CD4-positive, alpha-beta T cell treated with Interleukin-21 for 1 hour (primary cell): ENCODE measurements around the gene SMYD5.
"Not testable (repeated sequence)": the region's sequence is repeated elsewhere in the genome, so short reads cannot be mapped to it uniquely, and the experiment has no call there.

ENCODE experiments used
- DNase-seq: peaks from one replicate; pipeline ENCODE4 v3.0.0-alpha.2; 2020

The SMYD5 gene

DNA sequence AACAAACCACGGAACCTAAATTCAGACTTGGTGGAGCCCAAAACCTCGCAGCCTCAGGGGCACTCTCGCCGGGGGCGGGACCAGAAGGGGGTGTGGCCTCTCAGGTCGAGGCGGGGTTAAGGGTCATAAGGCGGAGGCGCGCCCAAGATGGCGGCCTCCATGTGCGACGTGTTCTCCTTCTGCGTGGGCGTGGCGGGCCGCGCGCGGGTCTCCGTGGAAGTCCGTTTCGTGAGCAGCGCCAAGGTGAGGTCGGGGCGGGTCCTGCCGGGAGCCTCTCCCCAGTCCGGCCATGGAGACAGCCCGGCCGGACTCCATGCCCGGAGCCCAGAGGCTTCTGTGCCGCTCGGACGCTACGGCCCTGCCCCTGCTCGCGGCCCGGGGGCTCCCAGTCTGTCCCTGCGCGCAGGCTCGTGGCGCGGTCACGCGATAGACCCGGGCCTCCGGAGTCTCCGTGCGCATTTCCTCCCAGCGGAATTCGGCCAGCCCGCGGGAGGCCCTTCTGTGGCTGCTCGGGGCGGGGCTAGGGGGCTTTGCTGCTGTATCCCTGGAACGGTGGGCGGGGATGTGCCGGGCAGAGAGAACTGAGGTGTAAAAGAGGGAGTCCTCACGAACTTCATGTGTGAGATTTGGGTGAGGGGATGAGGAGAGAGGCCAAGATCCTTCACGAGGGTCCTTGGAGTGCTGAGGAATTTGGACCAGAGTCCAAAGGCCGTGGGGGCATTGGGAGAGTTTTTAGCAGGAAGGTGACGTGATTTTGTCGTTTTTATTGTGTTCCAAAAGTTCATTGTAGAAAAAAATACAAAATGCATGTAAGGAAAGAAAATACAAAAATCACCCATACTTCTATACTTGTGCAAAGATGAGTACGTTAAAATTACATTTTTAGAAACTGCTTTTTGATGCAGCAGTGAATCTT is at the start of gene SMYD5:
Gene SMYD5 (plus strand): TSS at position 126 of the 916 bp plus-strand sequence. CDS start 22 bp downstream, at position 148.
- peak; percentile 92 for DNase-seq

DNA sequence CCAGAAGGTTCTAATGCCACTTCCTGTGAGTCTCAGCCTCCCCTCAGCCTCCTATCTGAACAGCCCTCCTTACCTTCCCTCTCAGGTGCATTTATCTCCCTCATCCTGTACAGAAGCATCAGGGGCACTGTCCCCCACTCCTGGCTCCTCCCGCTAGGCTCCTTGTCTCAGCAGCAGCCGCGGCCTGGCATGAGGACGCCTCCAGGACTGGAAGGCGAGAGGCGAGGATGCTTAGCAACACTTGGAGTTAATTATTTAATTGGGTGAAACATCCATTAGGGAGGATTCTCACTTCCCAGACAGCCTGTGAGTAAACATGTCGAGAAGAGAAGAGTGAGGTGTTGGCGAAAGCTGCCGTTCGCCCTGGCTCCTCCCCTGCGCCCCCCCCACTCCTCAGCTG is 48.1 kb upstream of the SMYD5 start:
- DNase-seq = not testable (repeated sequence)

DNA sequence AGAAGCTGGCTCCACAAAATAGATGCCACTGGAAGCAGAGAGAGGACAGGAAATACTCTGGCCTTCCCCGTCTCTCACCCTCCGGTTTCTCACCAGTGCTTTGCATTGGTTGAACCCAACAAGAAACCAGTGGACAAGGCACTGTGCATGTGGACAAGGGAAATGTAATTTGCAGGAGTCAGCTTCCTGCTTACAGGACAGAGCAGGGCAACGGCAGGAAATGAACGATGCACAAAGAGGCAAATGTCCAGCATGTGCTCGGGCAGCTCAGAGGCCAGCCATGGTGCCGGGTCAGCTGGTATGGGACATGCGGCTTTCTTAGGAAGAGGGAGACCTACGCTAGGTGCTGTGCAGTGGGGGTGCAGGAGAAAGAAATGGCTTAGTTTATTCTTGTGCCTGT is 47.2 kb upstream of the SMYD5 start:
- not testable (repeated sequence) for DNase-seq

DNA sequence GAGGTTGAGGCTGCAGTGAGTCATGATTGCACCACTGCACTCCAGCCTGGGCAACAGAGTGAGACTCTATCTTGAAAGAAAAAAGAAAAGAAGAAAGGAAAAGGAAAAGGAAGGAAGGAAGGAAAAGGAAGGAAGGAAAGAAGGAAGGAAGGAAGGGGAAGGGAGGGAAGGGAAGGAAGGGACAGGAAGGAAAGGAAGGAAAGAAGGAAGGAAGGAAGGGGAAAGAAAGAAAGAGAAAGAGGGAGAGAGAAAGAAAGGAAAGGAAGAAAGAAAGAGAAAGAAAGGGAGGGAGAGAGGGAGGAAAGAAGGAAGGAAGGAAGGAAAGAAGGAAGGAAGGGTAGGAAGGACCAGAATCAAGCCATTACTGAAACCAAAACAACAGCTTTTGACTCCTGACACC is 45.7 kb upstream of the SMYD5 start:
- DNase-seq = not testable (repeated sequence)

DNA sequence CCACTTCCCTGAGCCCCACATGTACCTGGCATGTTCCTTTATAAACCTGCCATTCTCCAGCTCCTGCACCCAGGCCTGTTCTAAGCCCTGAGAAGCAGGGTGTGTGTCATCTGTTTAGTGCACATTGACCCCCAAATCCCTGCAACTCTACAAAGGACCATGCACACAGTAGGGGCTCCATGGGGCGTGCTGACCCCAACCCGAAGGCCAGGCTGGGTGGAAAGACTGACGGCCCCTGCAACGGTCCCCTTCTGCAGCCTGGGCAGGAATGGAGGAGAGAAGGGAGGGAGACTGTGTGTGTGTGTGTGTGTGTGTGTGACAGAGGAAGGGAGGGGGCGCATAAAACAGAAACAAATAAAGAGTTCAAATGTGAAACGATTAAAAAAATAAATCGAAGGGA is 43.7 kb upstream of the SMYD5 start:
- not testable (repeated sequence) for DNase-seq

DNA sequence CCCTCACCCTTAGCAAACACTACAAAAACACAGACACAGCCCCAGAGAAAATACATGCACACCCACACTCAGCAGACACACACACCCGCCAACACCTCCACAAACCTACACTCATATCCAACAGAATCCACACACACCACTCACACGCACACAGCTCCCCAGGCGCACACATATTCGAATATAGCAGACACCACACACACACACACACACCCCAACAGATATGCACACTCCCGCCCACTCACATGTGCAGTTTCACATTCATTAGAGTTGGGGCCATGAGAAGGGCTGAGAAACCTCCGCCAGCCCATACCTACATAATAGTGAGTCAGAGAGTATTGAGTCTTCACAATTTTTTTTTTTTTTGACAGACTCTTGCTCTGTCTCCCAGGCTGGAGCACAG is 41.1 kb upstream of the SMYD5 start:
- no peak for DNase-seq

DNA sequence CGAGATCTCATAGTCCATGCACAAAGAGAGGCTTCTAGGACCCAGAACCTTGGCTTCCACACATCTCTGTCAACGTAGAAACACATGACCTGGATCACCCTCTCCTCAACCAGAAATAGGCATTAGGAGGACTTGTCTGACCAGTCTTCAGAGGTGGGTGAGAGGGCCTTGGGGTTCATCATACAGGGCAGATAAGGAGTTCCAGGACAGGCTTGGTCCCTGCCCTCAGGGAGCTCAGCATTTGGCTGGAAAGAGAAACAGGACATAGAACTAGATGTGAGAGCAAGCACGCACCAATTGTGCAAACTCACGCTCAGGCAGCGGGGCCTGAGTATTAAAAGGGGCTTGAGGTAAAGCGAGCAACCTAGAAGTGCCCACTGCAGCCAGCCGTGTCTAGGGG is 40.3 kb upstream of the SMYD5 start:
- no peak for DNase-seq

DNA sequence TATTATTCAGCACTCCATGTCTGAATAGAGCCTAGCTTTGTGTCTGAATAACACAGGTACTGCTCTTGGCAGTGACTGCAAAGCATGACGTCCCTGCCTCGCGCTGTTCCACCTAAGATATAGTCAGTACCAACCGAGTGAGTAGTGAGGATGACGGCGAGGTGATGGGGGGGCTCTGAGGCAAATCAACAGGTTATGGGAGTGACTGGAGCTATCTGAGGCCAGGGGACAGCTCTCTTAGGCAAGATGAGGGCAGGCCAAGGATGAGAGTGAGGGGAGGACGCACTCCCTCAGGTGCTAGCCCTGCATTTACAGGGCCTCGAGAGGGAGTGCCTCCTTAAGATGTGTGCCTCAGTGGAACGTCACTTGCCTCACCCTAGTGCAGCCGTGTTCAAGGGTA is 39.8 kb upstream of the SMYD5 start:
- no peak for DNase-seq

DNA sequence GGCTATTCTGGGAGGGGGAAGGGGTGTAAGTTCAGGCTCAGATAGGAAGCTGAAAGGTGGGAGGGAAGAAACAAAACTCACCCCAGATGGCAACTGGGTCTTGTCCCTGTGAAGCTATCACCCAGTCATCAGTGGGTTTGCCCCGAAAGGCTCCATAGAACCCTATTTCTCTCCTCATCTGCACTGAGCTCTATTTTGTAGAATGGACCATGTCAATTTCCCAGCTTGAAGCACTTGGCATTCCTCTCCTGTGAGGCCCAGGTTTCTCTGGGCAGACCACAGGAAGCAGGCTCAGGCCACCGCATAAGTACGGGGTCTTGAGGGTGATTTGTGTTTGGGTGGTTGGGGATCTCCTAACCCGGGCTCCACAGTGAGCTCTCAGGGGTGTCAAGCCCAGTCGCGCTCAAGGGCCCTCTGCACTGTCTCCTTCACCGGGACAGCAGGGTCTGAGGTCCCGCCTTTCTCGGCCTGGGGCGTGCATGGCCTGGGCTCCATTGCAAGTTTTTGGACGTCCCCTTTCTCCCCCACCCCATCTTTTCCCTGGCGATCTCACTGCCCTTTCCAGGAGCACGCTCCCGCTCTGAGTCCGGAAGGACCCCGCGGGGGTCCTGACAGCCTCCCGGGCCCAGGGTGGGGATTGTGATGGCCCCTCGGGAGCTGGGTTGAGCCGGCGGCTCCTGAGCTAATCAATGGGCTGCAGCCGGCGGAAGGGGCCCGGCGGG is 38.9 kb upstream of the SMYD5 start:
- no peak for DNase-seq

DNA sequence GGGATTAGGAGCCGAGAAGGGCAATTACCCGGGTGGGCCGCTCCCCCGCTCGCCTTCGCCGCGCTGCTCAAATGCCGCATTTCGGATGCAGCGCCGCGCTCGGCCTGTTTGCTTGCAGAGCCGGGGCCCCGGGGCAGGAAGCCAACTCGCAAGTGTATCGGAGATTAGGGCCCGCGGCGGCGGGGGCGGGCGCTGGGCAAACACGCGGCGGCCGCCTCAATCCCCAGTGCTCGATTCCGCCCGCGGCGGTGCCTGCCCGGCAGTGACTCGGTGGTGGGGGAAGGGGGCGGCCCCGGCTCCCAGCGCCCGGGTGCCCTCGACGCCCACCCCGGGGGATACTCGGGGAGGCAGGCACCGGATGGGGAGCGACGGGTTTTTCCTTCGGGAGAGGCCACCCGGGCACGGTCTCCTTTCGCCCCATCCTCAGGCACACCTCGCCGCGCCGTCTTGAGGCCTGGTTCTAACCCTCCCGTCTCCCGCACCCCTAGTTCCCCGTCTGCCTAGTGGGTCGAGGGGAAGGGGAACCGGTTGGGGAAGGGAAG is 38.3 kb upstream of the SMYD5 start:
- peak; percentile 64 for DNase-seq

DNA sequence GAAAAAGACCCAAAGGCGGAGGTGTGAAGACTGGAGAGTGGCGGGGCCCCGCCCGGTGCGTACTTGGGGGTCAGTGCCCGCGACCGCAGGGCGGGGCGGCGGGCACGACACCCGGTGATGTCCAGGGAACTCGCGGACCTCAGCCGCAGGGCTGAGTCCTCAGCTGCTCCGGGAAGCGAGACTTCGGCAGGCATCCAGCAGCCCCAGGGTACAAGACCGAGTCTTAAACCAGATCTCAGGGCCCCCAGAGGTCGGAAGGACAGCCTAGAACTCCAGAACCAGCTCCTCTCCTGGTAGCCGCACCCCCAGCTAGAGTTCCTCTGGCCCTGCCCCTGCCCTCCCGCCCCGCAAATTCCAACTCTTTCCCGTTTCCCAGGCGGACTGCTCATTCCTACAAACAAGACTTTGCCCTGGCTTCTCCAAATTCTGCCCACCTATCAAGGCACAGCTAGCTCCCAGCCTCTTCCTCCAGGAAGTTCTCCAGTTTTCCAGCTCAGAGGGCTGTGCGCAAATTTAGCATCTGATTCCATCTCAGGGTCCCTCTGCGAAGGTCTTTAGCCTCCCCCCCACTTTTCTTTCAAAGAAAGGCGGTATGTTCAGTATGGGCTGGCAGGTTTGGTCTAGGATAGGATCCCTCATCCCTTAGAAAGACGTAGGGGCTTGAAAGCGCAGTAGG is 37.7 kb upstream of the SMYD5 start:
- DNase-seq = peak; percentile 25

DNA sequence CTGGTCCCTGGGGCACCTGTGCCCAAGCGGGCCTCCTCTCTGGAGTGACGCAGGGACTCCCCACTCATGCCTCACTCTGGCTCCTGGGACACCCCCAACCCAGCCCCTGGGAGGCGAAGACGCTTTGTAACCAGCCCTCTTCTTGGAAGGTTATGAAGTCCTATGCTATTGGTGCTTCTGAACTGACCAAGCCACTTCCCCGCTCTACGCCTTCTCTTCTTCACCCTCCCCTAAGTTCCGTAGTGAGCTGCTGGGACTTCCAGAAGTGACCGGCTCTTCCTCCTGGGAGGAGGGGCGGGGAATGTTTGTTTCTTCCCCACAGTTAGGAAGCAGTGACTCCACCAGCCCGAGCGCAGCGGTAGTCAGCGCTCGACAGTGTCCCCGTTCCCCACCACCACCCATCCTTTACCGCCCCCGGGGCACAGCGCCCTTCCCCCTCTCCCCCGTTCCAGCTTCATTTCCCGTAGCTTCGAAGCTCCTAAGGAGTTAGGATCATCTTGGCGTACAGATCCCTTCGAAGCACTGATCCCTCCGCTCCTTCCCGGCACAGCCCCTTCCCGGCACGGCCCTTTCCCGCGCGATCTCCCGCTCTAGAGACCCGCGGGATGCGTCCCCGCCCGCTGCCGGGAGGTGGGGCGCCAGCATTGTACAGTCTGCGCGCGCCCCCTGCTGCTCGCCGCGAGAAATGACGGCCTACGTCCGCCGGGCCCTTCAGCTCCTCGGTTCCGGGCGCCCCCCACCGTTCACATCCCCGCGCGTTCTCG is 37.0 kb upstream of the SMYD5 start:
- DNase-seq = peak; percentile 87

DNA sequence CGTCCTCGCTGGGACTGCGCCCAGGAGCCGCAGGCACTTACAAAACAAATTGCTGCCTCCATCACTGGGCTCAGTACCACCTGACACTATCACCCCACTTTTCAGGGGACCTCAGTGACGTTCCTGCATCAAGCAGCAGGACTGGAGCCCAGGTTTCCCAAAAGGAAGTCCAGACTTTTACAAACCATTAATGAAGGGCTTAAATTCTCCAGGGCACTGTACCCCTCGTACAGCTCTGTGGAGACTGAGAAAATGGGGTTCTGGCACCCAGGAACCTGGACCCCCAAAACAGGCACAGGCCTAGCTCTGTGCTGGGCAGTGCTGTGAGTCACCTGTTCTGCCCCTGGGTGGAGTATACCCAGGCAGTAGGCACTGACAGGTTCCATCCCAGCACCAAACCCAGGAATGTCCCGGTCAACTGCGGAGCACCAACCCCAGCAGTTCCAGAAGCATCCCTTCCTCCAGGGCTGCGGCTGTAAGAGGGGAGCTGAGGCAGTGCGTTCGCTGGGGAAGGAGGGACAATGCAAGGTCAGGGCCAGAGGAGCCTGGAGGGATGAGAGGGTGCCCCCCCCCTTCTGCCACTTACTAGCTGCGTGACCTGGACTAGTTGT is 36.3 kb upstream of the SMYD5 start:
- no peak for DNase-seq

DNA sequence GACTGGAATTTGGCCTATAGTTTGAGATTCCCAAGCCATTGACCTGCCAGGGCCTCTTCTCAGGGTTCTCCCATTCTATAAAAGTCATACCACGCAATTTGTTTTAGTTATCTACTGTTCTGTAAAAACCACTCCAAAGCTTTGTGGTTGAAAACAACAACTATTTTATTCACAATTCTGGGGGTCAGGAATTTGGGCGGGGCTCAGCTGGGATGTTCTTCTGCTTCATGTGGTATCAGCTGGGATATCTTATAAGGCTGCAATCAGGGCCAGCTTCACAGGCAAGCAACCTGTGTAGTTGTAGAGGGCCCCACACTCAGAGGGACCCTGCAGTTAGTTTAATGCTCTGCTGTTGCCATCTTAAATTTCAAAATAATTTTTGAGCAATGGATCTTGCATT is 28.1 kb upstream of the SMYD5 start:
- no peak for DNase-seq

DNA sequence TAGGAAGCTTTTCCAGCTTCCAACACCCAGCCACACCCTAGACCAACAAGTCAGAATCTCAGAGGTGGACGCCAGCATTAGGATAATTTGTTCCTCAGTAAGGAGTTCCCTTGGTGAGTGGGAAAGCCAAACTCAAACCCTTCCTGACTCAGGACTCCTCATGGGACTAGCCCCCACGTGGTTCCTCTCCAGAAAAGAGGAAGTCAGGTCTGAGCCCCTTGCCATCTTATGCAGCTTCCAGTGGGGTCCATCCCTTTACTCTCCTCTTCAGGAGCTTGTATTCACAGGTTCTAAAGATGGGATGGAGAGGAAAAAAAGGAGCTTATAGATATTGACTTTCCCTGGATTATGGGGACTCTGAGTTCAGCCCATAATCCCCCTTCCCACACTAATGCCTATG is 26.5 kb upstream of the SMYD5 start:
- DNase-seq = no peak

DNA sequence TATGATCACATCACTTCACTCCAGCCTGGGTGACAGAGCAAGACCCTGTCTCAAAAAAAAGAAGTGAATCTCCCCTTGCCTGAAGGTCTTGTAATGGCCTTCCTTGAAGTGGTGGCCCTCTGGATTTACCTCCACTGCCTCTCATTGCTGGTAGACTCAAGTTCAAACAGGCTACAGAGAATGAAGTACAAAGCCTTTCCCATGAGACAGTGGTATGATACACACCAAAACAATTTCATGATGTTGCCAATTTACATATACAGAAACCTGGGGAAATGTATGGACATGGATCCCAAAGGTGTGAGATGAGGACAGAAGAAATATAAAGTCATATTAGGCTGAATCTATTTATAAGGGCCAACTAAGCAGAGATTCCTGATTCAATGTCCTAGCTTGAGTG is 16.5 kb upstream of the SMYD5 start:
- no peak for DNase-seq

DNA sequence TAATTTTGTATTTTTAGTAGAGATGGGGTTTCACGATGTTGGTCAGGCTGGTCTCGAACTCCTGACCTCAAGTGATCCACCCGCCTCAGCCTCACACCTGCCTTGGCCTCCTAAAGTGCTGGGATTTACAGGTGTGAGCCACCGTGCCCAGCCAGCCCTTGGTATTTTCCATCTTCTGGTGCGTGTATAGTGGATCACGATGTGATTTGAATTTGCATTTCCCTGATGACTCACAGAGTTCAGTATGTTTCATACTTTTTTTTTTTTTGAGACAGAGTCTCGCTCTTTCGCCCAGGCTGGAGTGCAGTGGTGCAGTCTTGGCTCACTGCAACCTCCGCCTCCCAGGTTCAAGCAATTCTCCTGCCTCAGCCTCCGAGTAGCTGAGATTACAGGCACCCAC is 13.8 kb upstream of the SMYD5 start:
- DNase-seq = not testable (repeated sequence)

DNA sequence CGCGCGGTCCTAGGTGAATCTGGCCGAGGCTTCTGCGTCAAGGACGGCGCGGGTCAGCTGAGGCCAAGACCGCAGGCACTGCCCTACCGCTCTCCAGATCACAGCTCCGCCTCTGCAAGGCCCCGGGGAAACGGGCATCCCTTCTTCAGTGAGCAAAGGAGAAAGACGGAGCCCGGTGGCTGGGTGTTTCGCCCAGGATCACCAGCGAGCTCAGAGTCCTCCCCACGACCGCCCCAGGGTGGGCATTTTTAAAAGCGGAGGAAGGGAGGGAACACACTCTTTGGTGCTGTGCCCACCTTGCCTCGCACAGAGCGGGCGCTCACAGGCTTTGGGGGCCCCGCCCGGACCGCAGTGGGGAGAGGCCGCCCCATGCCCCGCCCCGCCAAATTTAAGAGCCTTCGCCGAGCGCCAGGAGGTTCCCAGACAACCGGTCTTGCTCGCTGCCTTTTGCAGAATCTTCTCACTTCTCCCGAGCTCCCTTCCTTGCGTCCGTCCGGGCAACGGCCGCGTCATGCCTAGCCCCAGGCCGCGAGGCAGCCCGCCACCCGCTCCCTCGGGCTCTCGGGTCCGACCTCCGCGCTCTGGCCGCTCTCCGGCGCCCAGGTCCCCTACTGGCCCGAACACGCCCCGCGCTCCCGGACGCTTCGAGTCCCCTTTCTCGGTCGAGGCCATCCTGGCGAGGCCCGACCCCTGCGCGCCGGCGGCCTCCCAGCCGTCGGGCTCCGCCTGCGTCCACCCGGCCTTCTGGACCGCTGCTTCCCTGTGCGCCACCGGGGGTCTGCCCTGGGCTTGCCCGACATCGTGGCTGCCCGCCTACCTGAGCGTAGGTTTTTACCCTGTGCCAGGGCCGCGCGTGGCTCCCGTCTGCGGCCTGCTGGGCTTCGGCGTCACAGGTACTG is 11.6 kb upstream of the SMYD5 start, which contains the start of gene NOTO:
Gene NOTO (plus strand): TSS at position 419 of the 899 bp plus-strand sequence. CDS start 93 bp downstream, at position 512.
- DNase-seq = no peak

DNA sequence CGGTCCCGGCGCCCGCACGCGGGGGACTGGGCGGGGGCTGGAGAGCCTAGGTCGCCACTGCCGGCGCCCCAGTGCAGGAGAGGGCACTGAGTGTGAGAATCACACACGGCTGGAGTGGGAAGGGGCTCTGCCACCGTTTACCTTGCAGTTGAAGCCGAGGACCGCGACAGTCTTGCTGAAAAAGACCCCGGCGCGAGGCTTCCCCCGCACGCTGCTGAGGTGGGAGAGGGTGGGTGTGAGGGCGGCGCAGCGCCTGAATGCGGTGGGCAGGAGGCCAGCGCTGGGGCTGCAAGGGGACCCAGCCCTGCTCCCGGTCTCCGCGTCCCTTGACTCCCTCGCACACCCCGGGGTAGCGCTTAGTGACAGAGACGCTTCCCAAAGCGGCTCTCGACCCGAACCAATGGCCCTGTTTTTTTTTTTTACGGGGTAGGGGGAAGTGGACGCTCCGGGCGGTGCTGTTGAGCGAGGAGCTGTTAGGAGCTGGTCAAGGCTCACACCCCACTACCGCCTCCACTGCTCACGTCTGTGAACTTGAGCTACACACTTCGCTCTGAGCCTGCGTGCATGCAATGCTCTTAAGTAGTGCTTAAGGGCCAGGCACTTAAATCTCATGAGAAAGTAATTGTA is 10.9 kb upstream of the SMYD5 start:
- no peak for DNase-seq

DNA sequence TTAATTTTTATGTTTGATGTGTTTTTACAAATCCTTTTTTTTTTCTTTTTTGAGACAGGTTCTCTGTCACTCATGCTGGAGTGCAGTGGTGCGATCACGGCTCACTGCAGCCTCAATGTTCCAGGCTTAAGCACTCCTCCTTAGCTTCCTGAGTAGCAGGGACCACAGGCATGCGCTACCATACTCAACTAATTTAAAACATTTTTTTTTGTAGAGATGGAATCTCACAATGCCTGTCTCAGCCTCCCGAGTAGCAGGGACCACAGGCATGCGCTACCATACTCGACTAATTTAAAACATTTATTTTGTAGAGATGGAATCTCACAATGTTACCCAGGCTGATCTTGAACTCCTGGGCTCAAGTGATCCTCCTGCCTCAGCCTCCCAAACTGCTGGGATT is 8.4 kb upstream of the SMYD5 start:
- no peak for DNase-seq
